HG02885 (cell line): Measurements from ENCODE around the gene LYST.
"Not testable (repeated sequence)": the region's sequence is repeated elsewhere in the genome, so short reads cannot be mapped to it uniquely, and the experiment has no call there.

ENCODE experiments used
- ATAC-seq: cut with Tn5 transposase; IDR thresholded peaks from one replicate; pipeline ENCODE4 v1.9.1; 2021; ENCODE audit warnings: mild to moderate bottlenecking; ENCODE audit not compliant: unreplicated experiment, poor library complexity

Gene LYST

GRCh38 chr1:235622936-235623779 is 243.5 kb downstream of the LYST start:
- no peak for ATAC-seq

GRCh38 chr1:235619149-235619548 is 247.6 kb downstream of the LYST start:
- not testable (repeated sequence) for ATAC-seq

- no peak for ATAC-seq
These were observed 248.9 kb downstream of the LYST start for GRCh38 chr1:235617808-235618207.

- ATAC-seq, result no peak
These were observed 249.6 kb downstream of the LYST start for GRCh38 chr1:235617140-235617539.

- no peak for ATAC-seq
These were observed 252.2 kb downstream of the LYST start for GRCh38 chr1:235614442-235614954.

GRCh38 chr1:235613602-235614001 is 253.1 kb downstream of the LYST start:
- no peak for ATAC-seq

- ATAC-seq, result no peak
These were observed 253.9 kb downstream of the LYST start for GRCh38 chr1:235612761-235613160.
